NCI-H2196 (cell line): ENCODE data around the gene CLDN7.

Experiments
- DNase-seq: peaks from one replicate; lab custom pipeline; 2025; ENCODE audit not compliant: unreplicated experiment; lab: John Stamatoyannopoulos, UW

Gene CLDN7

GRCh38 chr17:7289256-7290032 is 27.2 kb upstream of the CLDN7 start:
- no peak for DNase-seq

GRCh38 chr17:7285679-7286078 is 23.4 kb upstream of the CLDN7 start:
- no peak for DNase-seq

- DNase-seq: no peak
These were observed 22.6 kb upstream of the CLDN7 start for GRCh38 chr17:7284911-7285310.

- no peak for DNase-seq
These were observed 21.4 kb upstream of the CLDN7 start for GRCh38 chr17:7283471-7284216.

GRCh38 chr17:7282752-7283321 is 20.6 kb upstream of the CLDN7 start:
- no peak for DNase-seq

- no peak for DNase-seq
These were observed 19.9 kb upstream of the CLDN7 start for GRCh38 chr17:7281953-7282751.

GRCh38 chr17:7281074-7281952 is 19.0 kb upstream of the CLDN7 start, which contains the start of gene SLC2A4:
Gene SLC2A4, plus strand, starts transcription at chr17:7281718. Its CDS starts 217 bp downstream, at chr17:7281935.
- peak; percentile 89 for DNase-seq

GRCh38 chr17:7280519-7281073 is 18.3 kb upstream of the CLDN7 start:
- peak; percentile 85 for DNase-seq

GRCh38 chr17:7279448-7279847 is 17.2 kb upstream of the CLDN7 start:
- no peak for DNase-seq

GRCh38 chr17:7266784-7267183 is 4.5 kb upstream of the CLDN7 start:
- DNase-seq: no peak

- DNase-seq: no peak
These were observed 1.5 kb upstream of the CLDN7 start for GRCh38 chr17:7263801-7264078.

GRCh38 chr17:7262935-7263800 is 890 bp upstream of the CLDN7 start:
- DNase-seq: peak; percentile 35

- no peak for DNase-seq
These were observed 693 bp downstream of the CLDN7 start for GRCh38 chr17:7261379-7262191.

- peak; percentile 44 for DNase-seq
These were observed 1.5 kb downstream of the CLDN7 start for GRCh38 chr17:7260651-7261378.

GRCh38 chr17:7260151-7260550 is 2.1 kb downstream of the CLDN7 start:
- no peak for DNase-seq

- DNase-seq: no peak
These were observed 2.8 kb downstream of the CLDN7 start for GRCh38 chr17:7259555-7259889.

- DNase-seq: no peak
These were observed 3.3 kb downstream of the CLDN7 start for GRCh38 chr17:7258731-7259554.
